ENCODE measurements around the gene ANKDD1A.

Gene ANKDD1A

GRCh38 chr15:64898406-64898805, 13.3 kb upstream of the ANKDD1A start:
- TF ChIP-seq TAF1 (IDR thresholded peaks at IDR 0.05; ENCODE audit: borderline replicate concordance, insufficient read depth, low read length) (no peak), FOXP2 (optimal IDR thresholded peaks at IDR 0.05; ENCODE audit: borderline replicate concordance, extremely low read depth, extremely low read length, insufficient read depth) (no peak), POLR2AphosphoS5 (IDR thresholded peaks at IDR 0.05; ENCODE audit: low read depth, low read length) (no peak), SIN3A (IDR thresholded peaks at IDR 0.05; ENCODE audit: borderline replicate concordance, insufficient read depth, low read length) (no peak)
- TF ChIP-seq, protein P1, sequence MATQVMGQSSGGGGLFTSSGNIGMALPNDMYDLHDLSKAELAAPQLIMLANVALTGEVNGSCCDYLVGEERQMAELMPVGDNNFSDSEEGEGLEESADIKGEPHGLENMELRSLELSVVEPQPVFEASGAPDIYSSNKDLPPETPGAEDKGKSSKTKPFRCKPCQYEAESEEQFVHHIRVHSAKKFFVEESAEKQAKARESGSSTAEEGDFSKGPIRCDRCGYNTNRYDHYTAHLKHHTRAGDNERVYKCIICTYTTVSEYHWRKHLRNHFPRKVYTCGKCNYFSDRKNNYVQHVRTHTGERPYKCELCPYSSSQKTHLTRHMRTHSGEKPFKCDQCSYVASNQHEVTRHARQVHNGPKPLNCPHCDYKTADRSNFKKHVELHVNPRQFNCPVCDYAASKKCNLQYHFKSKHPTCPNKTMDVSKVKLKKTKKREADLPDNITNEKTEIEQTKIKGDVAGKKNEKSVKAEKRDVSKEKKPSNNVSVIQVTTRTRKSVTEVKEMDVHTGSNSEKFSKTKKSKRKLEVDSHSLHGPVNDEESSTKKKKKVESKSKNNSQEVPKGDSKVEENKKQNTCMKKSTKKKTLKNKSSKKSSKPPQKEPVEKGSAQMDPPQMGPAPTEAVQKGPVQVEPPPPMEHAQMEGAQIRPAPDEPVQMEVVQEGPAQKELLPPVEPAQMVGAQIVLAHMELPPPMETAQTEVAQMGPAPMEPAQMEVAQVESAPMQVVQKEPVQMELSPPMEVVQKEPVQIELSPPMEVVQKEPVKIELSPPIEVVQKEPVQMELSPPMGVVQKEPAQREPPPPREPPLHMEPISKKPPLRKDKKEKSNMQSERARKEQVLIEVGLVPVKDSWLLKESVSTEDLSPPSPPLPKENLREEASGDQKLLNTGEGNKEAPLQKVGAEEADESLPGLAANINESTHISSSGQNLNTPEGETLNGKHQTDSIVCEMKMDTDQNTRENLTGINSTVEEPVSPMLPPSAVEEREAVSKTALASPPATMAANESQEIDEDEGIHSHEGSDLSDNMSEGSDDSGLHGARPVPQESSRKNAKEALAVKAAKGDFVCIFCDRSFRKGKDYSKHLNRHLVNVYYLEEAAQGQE (IDR thresholded peaks at IDR 0.05; ENCODE audit: insufficient read depth in 1 of 2, low read depth in 2 of 2, low read length in 2 of 2): no peak

- TF ChIP-seq POLR2AphosphoS5 (IDR thresholded peaks at IDR 0.05; ENCODE audit: low read depth, low read length) (no peak), FOXP2 (optimal IDR thresholded peaks at IDR 0.05; ENCODE audit: borderline replicate concordance, extremely low read depth, extremely low read length, insufficient read depth) (no peak), SIN3A (IDR thresholded peaks at IDR 0.05; ENCODE audit: borderline replicate concordance, insufficient read depth, low read length) (no peak), TAF1 (IDR thresholded peaks at IDR 0.05; ENCODE audit: borderline replicate concordance, insufficient read depth, low read length) (no peak)
- TF ChIP-seq, protein P1 (IDR thresholded peaks at IDR 0.05; ENCODE audit: insufficient read depth in 1 of 2, low read depth in 2 of 2, low read length in 2 of 2): no peak
These were observed 10.6 kb upstream of the ANKDD1A start for GRCh38 chr15:64901141-64901540.

GRCh38 chr15:64901914-64902313, 9.8 kb upstream of the ANKDD1A start:
- TF ChIP-seq SIN3A (IDR thresholded peaks at IDR 0.05; ENCODE audit: borderline replicate concordance, insufficient read depth, low read length) (no peak), FOXP2 (optimal IDR thresholded peaks at IDR 0.05; ENCODE audit: borderline replicate concordance, extremely low read depth, extremely low read length, insufficient read depth) (no peak), TAF1 (IDR thresholded peaks at IDR 0.05; ENCODE audit: borderline replicate concordance, insufficient read depth, low read length) (no peak), POLR2AphosphoS5 (IDR thresholded peaks at IDR 0.05; ENCODE audit: low read depth, low read length) (no peak)
- TF ChIP-seq, protein P1 (IDR thresholded peaks at IDR 0.05; ENCODE audit: insufficient read depth in 1 of 2, low read depth in 2 of 2, low read length in 2 of 2): no peak

- no peak for TF ChIP-seq FOXP2 (optimal IDR thresholded peaks at IDR 0.05; ENCODE audit: borderline replicate concordance, extremely low read depth, extremely low read length, insufficient read depth)
- TF ChIP-seq, protein P1 (IDR thresholded peaks at IDR 0.05; ENCODE audit: insufficient read depth in 1 of 2, low read depth in 2 of 2, low read length in 2 of 2): no peak
- TF ChIP-seq POLR2AphosphoS5 (IDR thresholded peaks at IDR 0.05; ENCODE audit: low read depth, low read length): no peak
- no peak for TF ChIP-seq SIN3A (IDR thresholded peaks at IDR 0.05; ENCODE audit: borderline replicate concordance, insufficient read depth, low read length)
- TF ChIP-seq TAF1 (IDR thresholded peaks at IDR 0.05; ENCODE audit: borderline replicate concordance, insufficient read depth, low read length): no peak
These were observed 8.8 kb upstream of the ANKDD1A start for GRCh38 chr15:64902863-64903262.

Measured in PFSK-1 (cell line).